ENCODE measurements around the gene TRAK2. TPM values are rescaled to one million over a fixed set of nuclear protein-coding genes. Genes with fewer than 3 reads are reported as not detected.
"Not testable (repeated sequence)": the region's sequence is repeated elsewhere in the genome, so short reads cannot be mapped to it uniquely, and the experiment has no call there.

TRAK2 gene
- total RNA-seq, 1 donor from 2014 or later: 44.0 TPM

GRCh38 chr2:201414099-201415023 lies 36.9 kb downstream of the TRAK2 start:
- no peak for DNase-seq

GRCh38 chr2:201413552-201413951 lies 37.7 kb downstream of the TRAK2 start:
- DNase-seq: no peak

GRCh38 chr2:201413143-201413542 lies 38.1 kb downstream of the TRAK2 start:
- no peak for DNase-seq

DNA sequence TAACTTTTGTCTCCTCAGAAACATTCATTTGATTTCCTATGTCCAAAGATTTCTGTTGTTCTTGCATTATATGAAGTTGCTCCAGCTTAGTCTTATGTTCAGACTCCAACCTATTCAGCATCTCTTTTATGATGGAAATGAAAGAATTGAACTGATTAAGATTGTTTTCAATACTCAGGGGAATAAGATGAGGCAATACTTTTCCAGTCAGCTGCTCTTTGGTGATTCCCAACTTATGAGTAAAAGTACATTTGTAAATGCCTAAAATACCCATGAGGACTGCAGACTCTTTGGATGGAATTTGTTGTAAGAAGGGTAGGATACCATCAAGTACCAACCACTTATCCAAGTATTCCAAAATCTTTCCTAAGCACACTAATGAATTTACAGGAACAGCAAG lies 39.8 kb downstream of the TRAK2 start:
- no peak for DNase-seq

- no peak for DNase-seq
Measured at GRCh38 chr2:201408931-201409330, 42.3 kb downstream of the TRAK2 start.

DNA sequence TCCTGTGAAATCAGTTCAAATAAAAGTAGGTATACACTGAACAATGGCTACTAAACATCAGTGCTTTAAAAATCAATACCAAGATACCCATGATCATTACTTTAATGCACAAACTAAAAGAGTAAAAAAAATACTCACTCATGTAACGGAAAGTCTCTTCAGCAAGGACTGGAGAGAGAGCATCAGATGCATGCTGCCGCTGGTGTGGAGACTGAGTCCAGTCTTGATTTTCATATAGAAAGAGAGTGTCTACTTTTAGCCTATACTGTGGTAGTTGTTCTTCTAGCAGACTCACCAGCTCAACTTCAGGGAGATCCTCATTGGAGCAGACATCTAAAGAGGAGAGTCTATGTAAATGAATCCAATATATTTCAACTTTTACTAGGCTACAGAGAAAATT lies 44.0 kb downstream of the TRAK2 start:
- no peak for DNase-seq

- peak; percentile 31 for DNase-seq
Measured at GRCh38 chr2:201406077-201406662, 45.1 kb downstream of the TRAK2 start.

DNA sequence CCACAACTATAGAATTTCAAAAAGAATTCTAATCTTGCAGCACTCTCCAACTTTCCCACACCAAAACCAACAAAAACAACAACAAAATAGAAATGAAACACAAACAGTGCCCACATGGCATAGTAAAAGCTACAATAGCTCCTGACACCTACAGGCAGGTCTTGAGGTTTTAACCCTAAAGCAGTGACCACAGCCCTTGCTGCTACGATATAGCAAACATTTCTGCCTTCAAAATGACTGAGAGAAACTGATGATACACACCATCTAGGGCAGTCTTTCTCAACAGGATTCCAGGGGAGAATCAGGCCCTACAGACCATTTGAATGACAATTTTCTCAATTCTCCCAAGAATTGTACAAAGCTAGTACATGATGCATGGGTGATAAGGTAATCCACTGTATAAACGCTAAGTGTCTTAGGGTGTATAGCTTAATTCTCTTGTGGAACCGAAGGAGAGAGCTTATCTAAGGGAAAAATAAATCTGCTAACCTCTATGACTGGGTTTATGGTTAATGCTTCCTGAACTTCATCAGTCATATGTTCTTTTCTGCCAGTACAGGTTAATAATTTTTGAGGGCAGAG lies 46.5 kb downstream of the TRAK2 start:
- no peak for DNase-seq

- DNase-seq: peak; percentile 35
Measured at GRCh38 chr2:201403880-201404279, 47.4 kb downstream of the TRAK2 start.

- no peak for DNase-seq
Measured at GRCh38 chr2:201402651-201403562, 48.4 kb downstream of the TRAK2 start.

GRCh38 chr2:201401815-201402214 lies 49.4 kb downstream of the TRAK2 start:
- DNase-seq: no peak

DNA sequence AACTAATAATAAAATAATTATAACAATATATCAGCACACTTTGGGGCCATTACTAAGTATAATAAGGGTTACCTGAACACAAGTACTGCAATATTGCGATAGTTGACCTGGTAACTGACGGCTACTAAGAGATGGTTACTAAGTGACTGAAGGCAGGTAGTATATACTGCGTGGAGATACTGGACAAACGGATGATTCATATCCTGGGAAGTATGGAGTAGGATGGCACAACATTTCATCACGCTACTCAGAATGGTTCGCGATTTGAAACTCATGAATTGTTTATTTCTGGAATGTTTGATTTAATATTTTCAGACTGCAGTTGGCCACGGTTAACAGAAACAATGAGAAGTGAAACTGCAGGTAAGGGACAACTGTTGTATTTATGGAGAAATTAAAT lies 54.7 kb downstream of the TRAK2 start:
- no peak for DNase-seq

- DNase-seq: no peak
Measured at GRCh38 chr2:201383136-201383535, 68.1 kb downstream of the TRAK2 start.

DNA sequence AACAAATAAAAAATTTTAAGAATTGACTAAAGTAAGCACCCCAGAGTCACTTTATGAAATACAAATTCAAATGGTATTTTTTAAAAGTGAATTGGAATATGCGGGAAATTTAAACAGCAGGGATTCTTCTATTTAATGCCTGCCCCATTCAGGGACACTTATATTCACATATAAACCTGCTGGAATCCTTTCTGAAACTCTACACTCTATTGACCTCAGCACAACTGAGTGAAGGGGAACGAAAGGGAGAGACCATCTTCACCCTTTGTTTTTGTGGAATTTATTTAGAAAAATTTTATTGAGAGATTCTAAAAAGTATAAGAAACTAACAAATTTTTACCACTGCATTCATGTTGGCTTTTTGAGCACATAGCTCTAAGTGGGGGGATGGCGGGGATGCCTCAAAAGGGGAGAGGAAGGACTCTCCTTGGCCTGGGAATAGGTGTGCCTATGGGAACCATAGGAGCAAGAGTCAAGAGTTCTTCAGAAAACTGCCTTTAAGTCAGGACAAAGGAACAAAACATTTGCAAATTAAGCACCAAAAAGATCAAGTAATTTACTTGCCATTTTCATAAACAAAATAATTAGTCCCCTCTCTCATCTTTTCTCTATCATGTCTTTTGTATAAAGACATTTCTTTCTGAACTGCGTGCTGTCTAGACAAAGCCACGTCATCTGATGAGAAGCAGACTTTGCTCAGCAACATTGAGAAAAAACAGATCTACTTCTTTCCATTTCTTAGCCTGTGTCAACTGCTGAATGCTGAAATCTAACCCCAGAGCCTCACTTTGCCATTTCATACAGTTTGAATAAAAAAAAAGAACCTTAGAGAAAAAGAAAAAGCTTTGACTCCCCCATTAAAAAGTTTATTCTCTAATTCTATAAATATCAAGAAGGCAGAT lies 72.5 kb downstream of the TRAK2 start:
- peak; percentile 67 for DNase-seq

DNA sequence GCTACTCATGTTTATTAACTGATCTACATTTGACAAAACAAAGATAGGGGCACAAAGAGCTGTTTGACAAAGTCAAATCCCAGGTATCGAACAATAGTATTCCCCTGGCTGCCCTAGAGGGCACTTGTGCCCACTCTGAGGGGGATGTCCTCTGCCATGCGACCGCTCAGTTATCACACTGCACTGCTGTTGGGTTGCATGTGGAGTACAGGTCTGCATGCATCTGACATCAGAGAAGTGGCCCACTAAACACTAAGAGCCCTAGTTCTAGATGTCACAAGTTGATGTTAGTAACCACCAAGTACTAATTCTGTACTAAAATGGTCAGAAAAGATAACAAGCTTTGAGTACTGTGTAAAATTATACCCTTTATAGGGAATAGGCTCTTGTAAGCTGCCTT lies 74.0 kb downstream of the TRAK2 start:
- no peak for DNase-seq

GRCh38 chr2:201369775-201370174 lies 81.5 kb downstream of the TRAK2 start:
- DNase-seq: no peak

GRCh38 chr2:201369318-201369717 lies 81.9 kb downstream of the TRAK2 start:
- not testable (repeated sequence) for DNase-seq

DNA sequence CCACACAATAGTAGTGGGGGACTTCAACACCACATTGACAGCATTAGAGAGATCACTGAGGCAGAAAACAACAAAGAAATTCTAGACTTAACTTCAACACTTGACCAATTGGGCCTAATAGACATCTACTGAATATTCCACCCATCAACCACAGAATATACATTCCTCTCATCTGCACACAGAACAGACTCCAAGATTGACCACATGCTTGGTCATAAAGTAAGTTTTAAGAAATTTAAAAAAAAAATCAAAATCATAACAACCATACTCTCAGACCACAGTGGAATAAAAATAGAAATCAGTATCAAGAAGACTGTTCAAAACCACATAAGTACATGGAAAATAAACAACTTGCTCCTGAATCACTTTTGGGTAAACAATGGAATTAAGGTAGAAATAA lies 85.1 kb downstream of the TRAK2 start:
- no peak for DNase-seq

DNA sequence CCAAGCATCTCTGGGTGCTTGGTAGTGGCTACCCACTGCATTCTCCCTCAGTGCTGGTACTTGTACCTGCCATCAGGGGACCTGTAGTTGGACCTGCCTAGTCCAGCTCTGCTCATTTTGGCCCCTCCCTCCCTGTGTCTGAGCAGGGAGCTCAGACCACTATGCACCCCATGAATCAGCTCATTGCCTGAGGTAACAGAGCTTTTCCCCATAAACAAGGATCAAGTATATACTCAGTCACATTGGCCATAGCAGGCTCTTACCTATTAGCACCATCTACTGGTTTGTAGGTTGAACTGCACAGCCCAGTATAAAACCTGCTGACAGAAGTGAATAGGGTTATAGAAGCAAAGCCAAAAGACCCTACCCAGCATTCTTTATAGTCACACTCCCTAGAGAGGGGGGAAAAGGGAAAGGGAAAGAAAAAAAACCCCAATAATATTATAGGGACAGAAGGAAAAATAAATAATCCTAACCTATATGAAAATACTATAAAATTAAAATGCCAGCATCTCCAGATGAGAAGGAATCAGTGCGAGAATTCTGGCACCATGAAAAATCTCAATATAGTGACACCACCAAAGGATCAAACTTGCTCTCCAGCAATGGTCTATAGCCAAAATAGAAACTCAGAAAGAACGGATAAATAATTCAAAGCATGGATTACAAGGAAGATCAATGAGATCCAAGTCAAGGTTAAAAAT lies 87.2 kb downstream of the TRAK2 start:
- DNase-seq: peak; percentile 27

DNA sequence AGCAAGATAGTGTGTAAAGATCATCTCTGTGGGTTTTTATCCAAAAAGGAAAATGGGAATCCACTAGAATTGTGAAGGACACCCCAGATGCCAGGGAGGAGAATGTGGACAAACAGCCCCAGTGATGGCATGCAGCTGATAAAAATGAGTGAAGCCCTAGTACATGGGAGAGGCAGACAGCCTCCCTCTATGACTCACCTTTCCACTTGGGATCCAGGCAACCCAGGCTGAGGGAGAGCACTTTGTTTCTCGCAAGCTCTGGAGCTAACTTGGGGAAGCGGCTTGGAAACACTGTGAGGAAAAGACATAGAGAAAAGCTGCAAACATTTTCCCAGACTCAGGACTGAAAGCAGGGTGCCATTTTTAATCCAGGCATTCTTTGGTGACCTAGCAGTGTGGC lies 88.9 kb downstream of the TRAK2 start:
- DNase-seq: no peak

Measured in tongue (tissue), 2 donors.